Smooth muscle cell (in vitro differentiated cells): ENCODE results near the gene FASTK. TPM values are rescaled to one million over a fixed set of nuclear protein-coding genes. Genes with fewer than 3 reads are reported as not detected.
A peak's percentile ranks its signal among the peaks of the same experiment; 100 is the strongest.

Experiments used
- DNase-seq: peaks from one replicate; lab custom pipeline; 2025; ENCODE audit not compliant: unreplicated experiment; lab: John Stamatoyannopoulos, UW
- H2AFZ ChIP-seq: fragments of 200-600 bp; sonication (generic); 2 replicates; pipeline ENCODE4 v1.6.0; 2016; ENCODE audit warnings: antibody characterized with exemption, low read depth, mild to moderate bottlenecking
- H3F3A ChIP-seq: fragments of 200-600 bp; sonication (generic); 2 replicates; pipeline ENCODE4 v1.6.0; 2017; ENCODE audit warnings: antibody characterized with exemption, low read depth
- H3K27ac ChIP-seq: fragments of 200-600 bp; sonication (generic); 2 replicates; pipeline ENCODE4 v1.5.1; 2016; ENCODE audit warnings: low read depth, mild to moderate bottlenecking
- H3K27me3 ChIP-seq: fragments of 200-600 bp; sonication (generic); 2 replicates; pipeline ENCODE4 v1.6.1; 2016; ENCODE audit warnings: low read depth, mild to moderate bottlenecking
- H3K36me3 ChIP-seq: fragments of 200-600 bp; sonication (generic); 2 replicates; pipeline ENCODE4 v1.5.1; 2016; ENCODE audit warnings: low read depth
- H3K4me1 ChIP-seq: fragments of 200-600 bp; sonication (generic); 2 replicates; pipeline ENCODE4 v1.5.1; 2016; ENCODE audit warnings: low read depth
- H3K4me2 ChIP-seq: fragments of 200-600 bp; sonication (generic); 2 replicates; pipeline ENCODE4 v1.6.0; 2016; ENCODE audit warnings: mild to moderate bottlenecking
- H3K4me3 ChIP-seq: fragments of 200-600 bp; sonication (generic); 2 replicates; pipeline ENCODE4 v1.5.1; 2016; ENCODE audit warnings: mild to moderate bottlenecking
- H3K79me2 ChIP-seq: fragments of 200-600 bp; sonication (generic); 2 replicates; pipeline ENCODE4 v1.6.0; 2016; ENCODE audit warnings: low read depth, mild to moderate bottlenecking
- H3K9ac ChIP-seq: fragments of 200-600 bp; sonication (generic); 2 replicates; pipeline ENCODE4 v1.6.0; 2016; ENCODE audit warnings: low read depth
- H3K9me3 ChIP-seq: fragments of 200-600 bp; sonication (generic); replicated peaks from 2 replicates; pipeline ENCODE4 v1.5.1; 2016; ENCODE audit warnings: low read depth
- H4K20me1 ChIP-seq: fragments of 200-600 bp; sonication (generic); 2 replicates; pipeline ENCODE4 v1.6.0; 2016; ENCODE audit warnings: low read depth
- CTCF ChIP-seq: fragments of 200-600 bp; sonication (generic); IDR thresholded peaks from 2 replicates; pipeline ENCODE4 v1.5.1; 2017; ENCODE audit warnings: borderline replicate concordance, mild to moderate bottlenecking, antibody characterized with exemption; ENCODE audit not compliant: insufficient read depth, poor library complexity, severe bottlenecking
- WGBS: methylation state at CpG from one replicate; pipeline ENCODE4 v1.1.7; 2016; ENCODE audit warnings: low lambda C conversion rate; 5-methylcytosine and 5-hydroxymethylcytosine counted together
- polyA plus RNA-seq: library from polyadenylated mRNA; unstranded; fragments of >200 nt; fragmentation: Nextera tagmentation; extraction: Ambion mirVana; gene quantifications from 2 replicates; pipeline ENCODE4 v1.2.1, GENCODE V29; 2016
- total RNA-seq: library from RNA; depleted of rRNA; stranded (reverse); fragments of >200 nt; gene quantifications from 2 replicates; pipeline ENCODE4 v1.2.3, GENCODE V29; 2014

Gene FASTK
- total and polyA plus RNA-seq, 2 experiments from 2014 or later, result 100 to 177 TPM

- Histone ChIP-seq H2AFZ (no peak overlapping the region), H3K4me1 (peaks cover 13% of the 10 kb centered on the region), H3K27ac (peak overlapping the region; percentile 70), H3F3A (peaks cover 7% of the 10 kb centered on the region), H3K79me2 (peaks cover 43% of the 10 kb centered on the region), H3K4me2 (peak overlapping the region; percentile 84), H3K27me3 (no peaks in the 10 kb centered on the region), H3K9ac (peak overlapping the region; percentile 51), H3K4me3 (peak overlapping the region; percentile 57), H3K9me3 (no peaks in the 10 kb centered on the region), H4K20me1 (peaks cover 89% of the 10 kb centered on the region), H3K36me3 (no peaks in the 10 kb centered on the region)
- DNase-seq, result no peak
- WGBS, result 58% methylated on average over 14 of the region's 14 CpGs
- no peak for TF ChIP-seq CTCF
These were observed 35.3 kb upstream of the FASTK start for GRCh38 chr7:151115836-151116418.

- Histone ChIP-seq H3K36me3 (no peaks in the 10 kb centered on the region), H3K4me2 (peak overlapping the region; percentile 84), H3K9ac (peak overlapping the region; percentile 51)
These were observed 34.7 kb upstream of the FASTK start for GRCh38 chr7:151115121-151115835.

GRCh38 chr7:151114151-151115090, 33.8 kb upstream of the FASTK start:
- no peaks in the 10 kb centered on the region for H3K36me3 ChIP-seq
- no peak for TF ChIP-seq CTCF
- H3F3A ChIP-seq, result peaks cover 7% of the 10 kb centered on the region
- peaks cover 90% of the 10 kb centered on the region for H4K20me1 ChIP-seq
- WGBS, result 2% methylated on average over 85 of the region's 101 CpGs
- H2AFZ ChIP-seq, result no peak overlapping the region
- peak overlapping the region; percentile 74 for H3K9ac ChIP-seq
- H3K4me2 ChIP-seq, result peak overlapping the region; percentile 78
- peaks cover 55% of the 10 kb centered on the region for H3K79me2 ChIP-seq
- H3K9me3 ChIP-seq, result no peaks in the 10 kb centered on the region
- peak overlapping the region; percentile 38 for H3K4me3 ChIP-seq
- H3K4me1 ChIP-seq, result peaks cover 13% of the 10 kb centered on the region
- H3K27me3 ChIP-seq, result no peaks in the 10 kb centered on the region
- peak; percentile 40 for DNase-seq
- H3K27ac ChIP-seq, result peak overlapping the region; percentile 91

More at GRCh38 chr7:151115121-151115835, 34.7 kb upstream of the FASTK start:
- H3K27ac ChIP-seq, result peak overlapping the region; percentile 70
- peaks cover 90% of the 10 kb centered on the region for H4K20me1 ChIP-seq
- DNase-seq, result no peak
- peaks cover 7% of the 10 kb centered on the region for H3F3A ChIP-seq
- WGBS, result 3% methylated on average over 71 of the region's 114 CpGs
- H3K4me1 ChIP-seq, result peaks cover 13% of the 10 kb centered on the region
- H3K9me3 ChIP-seq, result no peaks in the 10 kb centered on the region
- H3K4me3 ChIP-seq, result peak overlapping the region; percentile 57
- no peaks in the 10 kb centered on the region for H3K27me3 ChIP-seq
- no peak for TF ChIP-seq CTCF
- peaks cover 49% of the 10 kb centered on the region for H3K79me2 ChIP-seq
- no peak overlapping the region for H2AFZ ChIP-seq
